ENCODE data around the gene RALGDS.

DNA sequence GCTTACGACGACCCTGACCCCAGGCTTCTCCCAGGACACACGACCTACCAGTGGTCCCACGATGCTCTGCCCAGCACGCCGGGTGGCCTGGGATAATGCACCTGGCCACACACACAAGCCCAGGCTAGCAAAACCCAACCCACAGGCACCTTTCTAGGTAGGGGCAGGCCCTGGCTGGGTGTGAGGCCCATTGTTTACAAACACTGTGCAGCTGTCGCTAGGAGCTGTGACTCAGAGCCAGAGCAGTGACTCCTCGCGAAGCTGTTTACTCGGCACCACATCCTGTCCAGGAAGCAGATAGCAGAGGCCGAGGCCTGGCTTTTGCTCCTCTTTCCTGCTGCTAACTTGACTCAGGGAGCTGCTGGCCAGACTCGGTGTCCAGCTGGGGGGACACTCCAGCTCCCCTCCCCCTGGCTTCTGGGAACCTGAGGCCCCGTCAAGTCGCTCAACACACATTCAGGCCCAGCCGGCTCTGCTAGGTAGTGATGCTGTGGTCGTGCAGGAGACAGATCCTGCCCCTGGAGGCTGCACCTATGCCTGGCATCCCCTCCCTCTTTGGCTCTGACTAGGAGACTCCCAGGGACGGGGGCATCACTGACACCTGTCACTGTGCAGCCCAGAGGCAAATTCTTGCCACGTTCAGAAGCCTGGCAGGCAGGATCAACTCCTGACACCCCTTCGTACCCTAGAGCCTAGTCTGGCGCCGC, 12.8 kb upstream of the RALGDS start:
- no peak for TF ChIP-seq SP1 (IDR thresholded peaks at IDR 0.05)
- TF ChIP-seq FOXK2 (IDR thresholded peaks at IDR 0.05), result no peak
- TF ChIP-seq ELF4 (IDR thresholded peaks at IDR 0.05), result no peak
- TF ChIP-seq SUZ12 (IDR thresholded peaks at IDR 0.05), result no peak
- no peak for TF ChIP-seq L3MBTL2 (conservative IDR thresholded peaks at IDR 0.05)
- TF ChIP-seq, protein P1, sequence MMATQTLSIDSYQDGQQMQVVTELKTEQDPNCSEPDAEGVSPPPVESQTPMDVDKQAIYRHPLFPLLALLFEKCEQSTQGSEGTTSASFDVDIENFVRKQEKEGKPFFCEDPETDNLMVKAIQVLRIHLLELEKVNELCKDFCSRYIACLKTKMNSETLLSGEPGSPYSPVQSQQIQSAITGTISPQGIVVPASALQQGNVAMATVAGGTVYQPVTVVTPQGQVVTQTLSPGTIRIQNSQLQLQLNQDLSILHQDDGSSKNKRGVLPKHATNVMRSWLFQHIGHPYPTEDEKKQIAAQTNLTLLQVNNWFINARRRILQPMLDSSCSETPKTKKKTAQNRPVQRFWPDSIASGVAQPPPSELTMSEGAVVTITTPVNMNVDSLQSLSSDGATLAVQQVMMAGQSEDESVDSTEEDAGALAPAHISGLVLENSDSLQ (IDR thresholded peaks at IDR 0.05), result no peak
- TF ChIP-seq FOXA1 (IDR thresholded peaks at IDR 0.05), result no peak
- no peak for TF ChIP-seq TARDBP (IDR thresholded peaks at IDR 0.05)
- TF ChIP-seq FOXM1 (IDR thresholded peaks at IDR 0.05; ENCODE audit: borderline replicate concordance), result no peak
- no peak for TF ChIP-seq BHLHE40 (IDR thresholded peaks at IDR 0.05; ENCODE audit: borderline replicate concordance)
- TF ChIP-seq CTBP1 (IDR thresholded peaks at IDR 0.05; ENCODE audit: borderline replicate concordance), result no peak

Data from HEK293T (cell line).